Right renal cortex interstitium (tissue), 3 donors: Measurements from ENCODE around the gene CFAP74. TPM values are rescaled to one million over a fixed set of nuclear protein-coding genes. Genes with fewer than 3 reads are reported as not detected.

Source experiments
- DNase-seq, 3 donors: peaks; one replicate each; pipeline ENCODE4 v3.0.0-alpha.2; 2013; ENCODE audit warnings: low read depth in 3 of 3, low spot score in 2 of 3
- polyA plus RNA-seq, 3 donors: library from polyadenylated mRNA; unstranded; fragments of 120-200 nt; gene quantifications; one replicate each; pipeline ENCODE4 v1.2.1, GENCODE V29; 2013; ENCODE audit not compliant: insufficient read length in 3 of 3

The CFAP74 gene
- polyA plus RNA-seq, 3 donors, result 0.53 to 0.71 (median 0.57) TPM

DNA sequence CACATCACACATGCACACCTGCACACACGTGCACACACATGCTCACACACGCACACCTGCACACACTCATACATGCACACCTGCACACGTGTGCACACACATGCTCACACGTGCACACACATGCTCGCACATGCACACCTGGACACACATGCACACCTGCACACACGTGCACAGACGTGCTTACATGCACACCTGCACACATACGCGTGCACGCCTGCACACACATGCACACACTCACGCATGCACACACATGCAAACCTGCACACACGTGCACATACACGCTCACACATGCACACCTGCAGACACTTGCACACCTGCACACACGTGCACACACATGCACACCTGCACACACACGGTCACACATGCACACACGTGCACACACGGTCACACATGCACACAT is 32.6 kb downstream of the CFAP74 start:
- no peak for DNase-seq

DNA sequence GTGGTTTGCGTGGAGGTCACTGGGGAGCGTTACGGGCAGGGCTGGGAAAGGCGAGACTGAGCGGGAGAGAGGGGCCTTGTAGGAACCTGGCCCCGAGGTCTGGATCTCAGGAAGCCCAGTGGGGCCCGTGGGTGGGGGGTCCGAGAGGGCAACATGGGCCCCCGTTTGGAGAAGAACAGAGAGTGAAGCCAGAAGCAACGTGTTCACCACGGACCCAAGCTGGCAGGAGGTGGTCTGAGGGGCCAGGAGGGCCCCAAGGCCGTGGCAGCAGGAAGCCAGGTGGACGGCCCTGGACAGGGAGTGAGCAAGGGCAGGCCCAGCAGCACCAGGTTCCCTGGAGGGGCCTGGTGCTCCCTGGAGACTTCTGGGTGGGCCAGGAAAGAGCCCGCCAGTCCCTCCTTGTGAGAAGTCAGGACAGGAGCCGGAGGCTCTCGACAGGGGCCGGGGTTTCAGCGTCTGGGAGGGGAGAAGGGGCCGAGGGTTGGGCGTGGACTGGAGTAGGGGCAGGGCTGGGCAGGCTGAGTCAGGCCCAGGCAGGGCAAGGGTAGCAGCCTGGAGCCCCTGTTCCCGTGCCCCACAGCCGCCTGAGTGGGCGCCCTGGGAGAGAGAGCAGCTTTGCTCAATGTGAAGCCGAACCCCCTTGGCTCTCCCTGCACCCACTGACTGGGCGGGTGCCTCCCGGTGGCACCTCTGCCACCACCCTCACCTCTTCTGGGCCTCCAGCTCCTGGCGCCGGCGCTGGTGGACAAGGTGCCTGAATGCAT is 33.5 kb downstream of the CFAP74 start:
- no peak for DNase-seq

DNA sequence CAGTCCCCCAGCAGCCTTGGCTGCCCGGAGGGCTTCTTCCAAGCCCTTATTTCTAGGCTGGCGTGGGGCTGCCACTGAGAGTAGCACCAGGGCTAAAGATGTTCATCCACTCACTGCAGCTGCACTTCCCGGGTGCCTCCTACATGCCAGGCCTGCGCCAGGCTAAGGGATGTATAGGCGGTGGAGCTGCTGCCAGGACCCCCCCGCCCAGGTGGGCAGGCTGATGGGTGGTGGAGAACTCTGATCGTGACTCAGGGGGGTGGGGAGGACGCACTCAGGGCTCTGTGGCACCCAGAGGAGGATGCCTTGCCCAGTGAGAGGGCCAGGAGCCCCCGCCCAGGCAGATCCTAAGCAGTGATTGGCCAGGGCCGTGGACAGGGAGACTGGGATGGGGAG is 34.1 kb downstream of the CFAP74 start:
- no peak for DNase-seq

DNA sequence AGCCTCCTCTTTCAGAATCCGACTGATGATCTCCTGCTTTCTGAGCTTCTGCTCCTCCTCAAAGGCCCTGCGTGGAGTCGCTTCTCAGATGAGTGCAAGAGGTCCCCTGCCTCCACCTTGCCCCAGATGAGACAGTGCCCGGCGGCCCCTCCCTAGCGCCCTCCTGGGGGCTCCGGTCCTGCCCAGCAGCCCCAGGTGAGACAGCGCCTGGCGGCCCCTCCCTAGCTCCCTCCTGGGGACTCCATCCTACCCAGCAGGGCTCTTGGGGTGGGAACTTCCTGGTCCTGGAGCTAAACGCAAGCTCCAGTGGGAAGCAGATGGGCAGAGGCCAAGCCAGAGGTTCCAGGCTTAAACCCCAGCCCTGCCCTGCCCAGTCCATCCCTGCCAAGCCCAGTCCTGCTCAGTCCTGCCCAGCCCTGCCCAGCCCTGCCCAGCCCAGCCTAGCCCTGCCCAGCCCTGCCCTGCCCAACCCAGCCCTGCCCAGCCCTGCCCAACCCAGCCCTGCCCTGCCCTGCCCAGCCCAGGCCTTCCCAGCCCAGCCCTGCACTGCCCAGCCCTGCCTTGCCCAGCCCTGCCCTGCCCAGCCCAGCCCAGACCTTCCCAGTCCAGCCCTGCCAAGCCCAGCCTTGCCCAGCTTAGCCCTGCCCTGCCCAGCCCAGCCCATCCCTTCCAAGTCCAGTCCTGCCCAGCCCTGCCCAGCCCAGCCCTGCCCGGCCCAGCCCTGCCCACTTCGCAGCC is 34.6 kb downstream of the CFAP74 start:
- DNase-seq, result no peak

DNA sequence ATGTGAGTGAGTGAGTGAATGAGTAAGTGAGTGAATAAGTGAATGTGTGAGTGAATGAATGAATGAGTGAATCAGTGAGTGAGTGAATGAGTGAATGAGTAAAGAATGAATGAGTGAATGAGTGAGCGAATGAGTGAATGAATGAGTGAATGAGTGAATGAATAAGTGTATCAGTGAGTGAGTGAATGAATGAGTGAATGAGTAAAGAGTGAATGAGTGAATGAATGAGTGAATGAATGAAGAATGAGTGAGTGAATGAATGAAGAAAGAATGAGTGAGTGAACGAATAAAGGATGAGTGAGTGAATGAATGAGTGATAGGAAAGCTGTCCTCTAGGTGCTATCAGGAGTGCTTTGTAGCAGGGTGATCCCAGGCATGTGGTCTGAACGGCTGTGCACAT is 35.7 kb downstream of the CFAP74 start:
- no peak for DNase-seq

DNA sequence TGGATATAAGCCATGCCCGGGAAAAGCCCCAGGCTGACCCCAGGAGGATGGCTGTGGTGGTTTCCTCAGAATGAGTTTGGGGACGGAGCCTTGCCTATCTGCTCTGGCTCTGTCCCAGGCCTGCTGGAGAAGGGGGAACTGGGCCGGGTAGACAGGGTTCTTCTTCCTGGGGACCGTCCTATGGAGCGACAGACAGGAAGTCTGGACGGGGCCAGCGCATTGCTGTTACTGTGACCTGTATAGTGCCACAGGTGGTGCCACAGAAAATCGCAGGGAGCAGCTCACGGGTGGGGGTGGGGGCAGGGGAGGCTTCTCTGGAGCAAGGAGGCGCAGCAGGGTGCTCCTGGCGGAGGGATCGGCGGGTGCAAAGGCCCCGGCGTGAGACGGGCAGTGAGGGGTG is 36.4 kb downstream of the CFAP74 start:
- DNase-seq, result no peak

DNA sequence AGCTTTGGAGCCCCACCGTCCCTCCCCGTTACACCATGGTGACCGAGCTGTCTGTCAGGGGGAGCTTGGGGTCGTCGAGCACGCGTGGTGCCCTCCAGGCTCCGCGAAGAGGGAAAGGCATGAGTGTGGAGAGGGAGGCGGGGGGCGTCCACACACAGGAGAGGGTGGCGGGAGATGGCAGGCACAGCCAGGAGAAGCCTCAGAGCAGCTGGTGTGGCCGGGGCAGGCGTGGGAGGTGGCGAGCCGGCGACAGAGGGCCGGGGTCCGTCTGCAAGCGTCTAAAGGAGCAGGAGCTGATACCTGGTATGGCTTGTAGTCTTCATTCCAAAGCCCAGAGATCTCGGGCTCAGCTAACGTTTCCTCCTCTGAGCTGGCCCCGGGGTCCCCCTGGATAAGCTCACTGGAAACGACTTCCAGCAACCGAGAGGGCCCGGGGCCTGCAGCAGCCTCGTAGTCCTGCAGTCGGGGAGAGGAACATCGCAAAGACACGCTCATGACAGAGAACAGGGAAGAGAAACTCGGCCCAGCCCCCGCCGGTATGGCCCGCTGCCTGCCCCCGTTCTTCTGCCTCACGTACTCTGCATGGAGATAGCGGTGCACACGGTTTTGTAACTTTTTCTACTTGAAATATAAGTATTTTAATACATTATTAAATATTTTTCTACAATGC is 37.4 kb downstream of the CFAP74 start:
- no peak for DNase-seq

DNA sequence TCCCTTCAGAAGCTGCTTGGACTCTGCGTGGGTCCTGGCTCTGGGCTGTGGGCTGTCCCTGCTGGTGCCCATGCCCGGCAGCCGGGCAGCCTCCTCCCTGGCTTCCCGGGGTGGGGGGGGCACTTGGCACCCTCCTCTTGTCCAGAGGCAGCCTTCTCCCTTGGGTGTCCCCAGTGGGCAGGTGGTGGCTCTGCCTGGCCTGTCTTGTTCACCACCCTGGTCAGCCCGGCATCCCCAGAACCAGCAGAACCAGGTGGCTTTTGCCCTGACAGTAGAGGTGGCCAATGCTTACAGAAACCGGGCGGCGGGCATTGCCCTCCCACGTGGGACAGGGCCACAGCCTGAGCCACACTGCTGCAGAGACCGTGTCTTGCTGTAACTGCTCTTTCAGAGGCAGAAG is 38.0 kb downstream of the CFAP74 start:
- DNase-seq, result no peak

DNA sequence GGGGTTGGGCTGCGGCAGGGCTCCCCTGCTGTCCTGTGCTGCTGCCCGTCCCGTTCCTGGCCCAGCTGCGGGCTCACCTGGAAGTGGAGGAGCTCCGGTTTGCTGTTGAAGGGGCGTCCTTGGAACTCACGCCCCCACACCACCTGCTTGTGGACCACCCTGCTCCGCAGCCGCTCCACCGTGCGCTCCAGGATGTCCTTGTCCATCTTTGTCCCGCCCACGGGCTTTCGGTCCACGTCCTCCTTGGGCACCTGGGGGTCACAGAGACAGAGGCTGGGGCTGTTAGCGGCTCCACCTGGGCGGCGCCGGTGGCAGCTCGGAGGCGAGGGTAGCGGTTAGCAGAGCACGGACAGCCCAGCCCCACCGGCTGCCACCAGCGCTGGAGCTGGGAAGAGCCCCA is 38.8 kb downstream of the CFAP74 start:
- no peak for DNase-seq

DNA sequence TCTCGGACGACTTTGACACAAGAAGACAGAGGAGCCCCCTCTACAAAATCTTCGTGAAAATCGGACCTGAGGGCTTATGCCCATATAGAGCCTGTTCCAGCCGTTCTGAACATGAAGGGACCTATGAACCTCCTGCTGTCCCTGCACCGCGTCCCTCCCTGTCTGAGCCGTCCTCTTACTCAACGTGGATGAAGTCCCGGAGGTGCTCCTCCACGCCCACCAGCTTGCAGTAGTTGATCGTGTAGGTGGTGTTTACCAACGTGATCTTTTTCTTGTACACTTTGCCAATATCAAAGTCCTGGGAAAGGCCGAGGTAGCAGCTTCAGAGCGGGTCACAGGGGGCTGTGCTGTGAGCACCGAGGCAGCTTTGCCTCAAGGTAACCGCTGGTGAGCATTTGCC is 40.0 kb downstream of the CFAP74 start:
- no peak for DNase-seq

DNA sequence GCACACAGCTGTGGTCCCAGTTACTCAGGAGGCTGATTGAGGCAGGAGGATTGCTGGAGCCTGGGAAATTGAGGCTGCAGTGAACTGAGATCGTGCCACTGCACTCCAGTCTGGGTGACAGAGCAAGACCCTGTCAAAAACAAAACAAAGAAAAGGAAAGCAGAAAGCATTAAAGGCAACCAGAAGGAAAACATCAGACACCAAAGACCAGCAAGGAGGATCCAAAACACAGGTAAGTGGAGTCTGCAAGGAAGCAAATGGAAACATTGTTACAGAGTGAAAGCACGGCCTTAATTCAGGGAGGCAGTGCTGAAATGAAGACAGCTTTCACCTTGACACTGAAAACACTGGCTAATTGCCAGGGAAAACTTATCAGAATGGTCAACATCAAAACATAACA is 40.8 kb downstream of the CFAP74 start:
- no peak for DNase-seq

DNA sequence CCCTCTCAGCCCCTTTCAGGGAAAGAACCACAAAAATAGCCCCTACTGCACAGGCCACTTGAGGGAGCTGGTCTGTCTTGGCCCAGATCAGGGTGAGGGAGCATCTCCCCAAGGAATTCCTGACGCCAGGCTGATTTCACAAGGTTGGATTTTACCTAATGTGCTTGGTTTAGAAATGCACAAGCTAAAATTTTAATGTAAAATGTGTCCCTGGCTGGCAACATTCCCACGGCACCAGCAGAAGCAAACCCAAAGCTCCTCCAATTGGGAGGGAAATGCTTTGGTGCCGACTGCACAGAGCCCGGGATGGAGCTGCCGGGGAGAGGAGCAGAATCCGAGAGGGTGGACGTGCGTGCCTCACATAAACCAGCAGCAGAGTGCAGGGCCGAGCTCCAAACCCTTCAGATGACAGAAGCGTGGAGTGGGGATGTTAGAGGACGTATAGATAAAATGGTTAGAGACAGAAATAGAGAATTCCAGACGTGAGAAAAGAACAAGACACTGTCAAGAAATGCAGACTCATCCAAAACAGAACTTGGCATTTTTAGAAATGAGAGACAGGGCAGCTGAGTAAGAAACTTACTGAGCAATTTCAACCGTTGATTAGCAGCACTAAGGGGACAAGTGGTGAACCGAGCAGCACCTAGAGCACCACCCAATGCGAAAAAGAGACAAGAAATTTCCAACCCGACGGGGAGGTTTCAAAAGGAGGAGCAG is 42.9 kb downstream of the CFAP74 start:
- DNase-seq, result no peak

DNA sequence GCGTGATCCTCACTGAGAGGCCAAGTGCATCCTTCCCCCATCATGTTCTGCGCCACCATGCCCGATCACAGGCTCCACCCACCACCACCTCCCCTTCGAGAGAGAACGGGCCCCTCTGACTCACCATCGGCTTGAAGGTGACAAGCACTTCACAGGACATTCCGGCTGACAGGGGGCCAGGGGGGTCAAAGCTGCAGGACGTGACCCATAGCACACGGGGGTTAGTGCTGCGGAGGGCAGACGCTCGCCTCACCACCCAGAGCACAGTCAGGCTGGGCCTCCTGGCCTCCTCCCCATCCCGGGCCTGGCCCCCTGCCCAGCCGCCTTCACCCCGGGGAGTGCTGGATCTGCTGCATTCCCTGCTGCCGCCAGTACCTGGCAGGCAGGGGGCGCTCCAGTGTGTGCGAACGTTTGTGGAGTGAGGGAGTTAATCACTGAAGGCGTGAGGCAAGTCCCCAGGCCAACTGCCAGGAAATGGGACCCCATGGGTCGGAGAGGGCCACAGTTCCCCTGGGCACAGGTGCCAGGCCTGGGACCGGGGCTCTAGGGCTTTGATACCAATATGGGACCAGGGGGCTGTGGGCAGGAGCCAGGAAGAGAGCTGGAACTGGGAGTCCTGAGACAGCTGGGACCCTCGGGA is 43.6 kb downstream of the CFAP74 start:
- DNase-seq, result peak; percentile 29 to 61 (median 55)

DNA sequence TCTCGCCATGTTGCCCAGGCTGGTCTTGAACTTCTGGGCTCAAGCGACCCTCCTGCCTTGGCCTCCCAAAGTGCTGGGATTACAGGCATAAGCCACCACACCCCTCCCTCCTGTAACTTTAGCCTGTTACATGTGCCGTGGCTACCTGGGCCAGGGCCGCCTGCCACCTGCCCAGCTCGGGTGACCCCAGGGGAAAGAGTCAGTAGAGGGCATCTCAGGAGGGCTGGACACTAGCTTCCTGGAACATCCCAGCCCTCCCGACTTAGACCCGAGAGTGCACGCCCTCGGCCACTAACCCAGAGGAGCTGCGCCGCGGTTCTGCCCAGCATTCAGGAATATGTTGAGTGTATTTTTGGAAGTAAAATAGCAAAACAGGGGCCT is 44.1 kb downstream of the CFAP74 start:
- DNase-seq, result no peak

DNA sequence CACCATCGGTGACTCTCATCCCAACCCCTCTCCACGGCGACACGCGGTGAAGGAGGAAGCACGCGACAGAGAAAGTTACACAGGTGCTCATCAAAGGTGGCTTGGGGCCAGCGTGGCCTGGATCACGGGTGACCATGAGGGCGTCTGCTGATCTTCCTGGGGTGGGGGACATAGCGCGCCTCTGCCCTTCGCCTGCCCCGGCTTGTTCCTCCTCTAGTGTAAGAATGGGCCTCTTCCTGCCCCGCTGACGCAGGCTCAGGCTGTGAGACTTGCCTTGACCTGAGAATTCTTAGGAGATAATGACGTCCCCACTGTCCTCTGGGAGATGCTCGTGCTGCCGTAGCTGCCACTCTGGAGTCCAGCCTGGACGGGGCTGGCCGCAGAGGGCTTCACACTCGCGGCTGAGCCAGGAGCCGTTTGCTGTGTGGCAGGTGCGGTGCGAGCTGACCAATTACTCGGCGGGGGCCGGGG is 45.5 kb downstream of the CFAP74 start:
- DNase-seq, result no peak

DNA sequence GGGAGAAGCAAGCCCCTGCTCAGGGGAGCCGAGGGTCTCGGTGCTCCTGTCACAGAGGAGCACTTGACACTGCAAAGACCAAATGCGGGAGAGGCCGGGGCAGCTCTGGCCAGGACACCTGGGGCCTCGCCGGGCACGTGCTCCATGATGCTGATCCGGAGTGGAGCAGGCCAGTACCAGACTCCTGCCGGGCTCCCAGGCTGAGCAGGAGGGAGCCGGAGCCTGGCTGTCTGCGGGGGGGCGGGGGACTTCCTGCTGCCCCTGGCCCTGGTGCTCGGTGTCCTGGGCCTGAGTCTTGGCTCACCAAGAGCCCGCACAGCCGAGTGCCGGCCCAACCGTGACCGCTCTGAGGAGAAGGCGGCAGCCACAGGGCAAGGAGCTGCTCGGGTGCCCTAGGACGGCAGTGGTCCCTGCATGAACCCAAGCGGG is 46.0 kb downstream of the CFAP74 start:
- no peak for DNase-seq

DNA sequence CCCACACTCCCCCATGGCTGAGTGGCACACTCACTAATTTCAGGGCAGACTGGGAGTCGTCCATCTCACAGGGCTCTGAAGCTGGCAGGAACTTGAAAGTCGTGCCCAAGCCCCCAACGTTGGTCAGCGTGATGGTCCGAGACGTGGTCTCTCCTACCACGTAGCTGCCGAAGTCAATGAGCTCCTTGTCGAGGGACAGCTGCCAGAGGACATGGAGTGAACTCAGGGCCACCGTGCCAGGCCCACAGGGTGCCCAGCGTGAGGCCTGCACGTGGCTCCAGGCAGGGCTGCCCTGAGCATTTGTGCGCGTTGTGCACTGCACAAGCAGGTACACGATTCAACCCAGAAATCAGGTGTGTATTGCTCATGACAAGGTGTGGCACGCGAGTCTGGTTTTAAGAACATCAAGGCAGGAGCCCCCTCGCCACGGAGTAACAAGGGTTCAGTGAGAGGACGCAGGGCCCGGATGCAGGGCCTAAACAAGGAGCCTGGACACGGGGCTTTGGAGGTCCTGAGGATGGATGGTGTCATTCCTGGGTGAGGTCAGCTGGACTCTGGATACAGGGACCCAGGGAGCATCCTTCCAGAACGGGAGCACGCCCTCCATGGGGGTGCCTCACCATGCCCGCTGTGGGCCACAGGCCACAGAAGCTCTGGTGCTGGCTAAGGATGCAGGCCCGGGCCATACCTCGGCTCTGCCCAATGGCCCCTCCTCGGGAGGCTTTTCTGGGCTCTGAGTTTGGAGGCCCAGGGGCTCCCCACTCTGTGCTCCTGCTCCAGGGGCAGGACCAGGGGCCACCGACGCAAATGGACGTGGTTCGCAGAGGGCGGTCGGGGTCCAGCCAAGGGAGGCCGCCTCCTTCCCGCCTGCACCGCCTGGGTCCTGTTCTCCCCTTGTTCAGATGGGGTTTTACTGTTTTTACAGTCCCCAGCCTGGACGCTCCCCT is 46.7 kb downstream of the CFAP74 start:
- DNase-seq, result no peak

DNA sequence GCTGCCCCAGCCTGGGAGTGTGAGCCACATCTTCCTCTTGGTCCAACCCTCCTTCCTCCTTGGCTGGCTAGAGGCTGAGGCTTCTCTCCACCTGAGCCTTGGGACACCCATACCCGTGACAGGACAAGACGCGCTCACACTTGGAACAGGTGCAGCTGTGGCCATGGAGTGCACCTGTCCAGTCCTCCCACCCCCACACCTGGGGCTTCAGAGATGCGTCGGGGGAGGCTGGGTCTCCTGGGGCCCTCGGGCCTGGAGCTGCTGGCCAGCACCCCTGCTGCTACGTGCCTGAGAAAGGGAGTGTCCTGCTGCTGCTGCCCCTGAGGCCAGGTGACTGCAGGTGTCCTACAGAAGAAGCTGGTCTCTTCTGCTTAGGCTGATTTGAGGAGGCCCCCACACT is 47.5 kb downstream of the CFAP74 start:
- no peak for DNase-seq

DNA sequence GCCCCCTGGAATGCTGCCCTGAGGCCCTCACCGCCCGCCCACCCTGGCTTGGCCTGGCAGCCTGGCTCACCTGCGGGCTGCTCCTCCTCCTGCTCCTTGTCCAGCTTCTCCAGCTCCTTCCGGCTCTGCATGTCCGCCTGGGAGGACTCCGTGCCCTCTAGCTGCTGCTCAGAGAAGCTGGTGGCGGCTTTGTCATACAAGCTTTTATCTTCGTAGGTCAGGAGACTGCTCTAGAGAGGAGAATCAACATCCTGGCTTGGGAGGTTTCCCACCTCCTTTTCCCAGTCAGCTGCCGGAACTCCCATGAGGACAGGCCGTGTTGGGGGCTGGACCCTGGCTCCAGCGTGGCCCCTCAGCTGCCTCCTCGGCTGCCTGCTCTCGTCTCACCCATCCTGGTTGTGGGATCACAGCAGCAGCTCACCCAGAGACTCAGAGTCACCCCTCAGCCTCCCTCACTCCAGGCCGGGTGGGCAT is 47.9 kb downstream of the CFAP74 start:
- no peak for DNase-seq
